Activated gamma-delta T cell (primary cell): Measurements from ENCODE around the gene RAF1.

Experiments
- DNase-seq: peaks from one replicate; lab custom pipeline; 2025; lab: John Stamatoyannopoulos, UW

RAF1 gene

DNA sequence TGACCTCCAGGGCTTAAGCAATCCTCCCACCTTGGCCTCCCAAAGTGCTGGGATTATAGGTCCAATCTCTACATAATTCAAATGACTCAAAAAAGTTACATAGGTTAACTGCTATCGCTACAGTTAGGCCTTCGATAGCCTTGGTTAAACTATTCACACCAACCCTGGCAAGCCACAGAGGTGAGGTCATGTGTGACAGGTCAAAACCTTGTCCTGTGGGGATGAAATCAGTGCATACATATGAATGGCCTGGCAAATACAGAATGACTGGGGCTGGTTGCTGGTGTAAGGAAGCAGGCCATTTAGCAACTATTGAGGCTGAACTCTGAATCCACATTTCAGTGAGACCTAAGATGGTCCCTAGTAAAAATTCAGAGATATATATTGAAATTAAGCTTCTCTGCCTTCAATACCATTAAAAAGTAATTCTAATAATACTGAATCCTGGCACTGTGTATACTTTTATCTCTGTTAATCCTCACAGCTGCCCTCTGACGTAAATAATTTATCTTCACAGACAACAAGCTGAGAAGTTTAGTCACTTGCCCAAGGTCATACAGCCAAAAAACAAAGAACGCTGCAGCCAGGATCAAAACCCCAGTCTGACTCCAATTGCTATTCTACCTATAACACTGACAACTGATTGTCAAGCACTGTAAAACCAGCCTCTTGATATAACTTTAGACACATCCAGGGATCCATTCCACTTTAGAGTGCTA, 71.8 kb downstream of the RAF1 start:
- DNase-seq, result no peak

DNA sequence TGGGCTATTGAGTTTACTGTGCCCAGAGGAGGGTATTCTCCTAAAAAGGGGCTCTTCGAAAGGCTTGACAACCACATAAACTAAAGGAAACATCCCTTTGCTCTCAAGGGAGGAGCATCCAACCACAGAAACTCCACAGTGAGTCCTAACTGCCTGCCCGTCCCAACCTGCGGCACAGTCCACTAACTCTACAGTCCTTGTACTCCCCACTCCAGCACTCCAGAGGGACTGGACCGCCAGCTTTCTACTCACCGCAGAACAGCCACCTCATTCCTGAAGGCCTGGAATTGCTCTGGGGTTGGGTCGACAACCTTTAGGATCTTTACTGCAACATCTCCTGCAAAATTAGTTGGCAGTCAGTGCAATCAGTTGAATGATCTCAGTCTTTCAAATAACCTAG, 72.5 kb downstream of the RAF1 start:
- DNase-seq, result no peak

DNA sequence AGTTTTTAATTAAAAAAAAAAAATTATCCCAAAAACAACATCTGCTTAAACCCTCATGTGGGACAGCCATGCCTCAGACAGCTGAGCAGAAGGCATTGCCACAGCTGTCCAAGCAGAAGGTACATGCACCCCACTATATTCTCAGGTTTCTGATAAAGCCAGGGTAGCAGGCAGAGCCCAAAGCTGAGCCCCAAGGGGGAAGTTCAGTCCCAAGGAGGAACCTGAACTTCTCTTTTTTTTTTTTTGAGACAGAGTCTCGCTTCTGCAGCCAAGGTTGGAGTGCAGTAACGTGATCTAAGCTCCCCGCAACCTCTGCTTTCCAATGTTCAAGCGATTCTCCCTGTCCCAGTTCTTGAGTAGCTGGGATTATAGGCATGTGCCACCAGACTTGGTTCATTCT, 73.8 kb downstream of the RAF1 start:
- no peak for DNase-seq

DNA sequence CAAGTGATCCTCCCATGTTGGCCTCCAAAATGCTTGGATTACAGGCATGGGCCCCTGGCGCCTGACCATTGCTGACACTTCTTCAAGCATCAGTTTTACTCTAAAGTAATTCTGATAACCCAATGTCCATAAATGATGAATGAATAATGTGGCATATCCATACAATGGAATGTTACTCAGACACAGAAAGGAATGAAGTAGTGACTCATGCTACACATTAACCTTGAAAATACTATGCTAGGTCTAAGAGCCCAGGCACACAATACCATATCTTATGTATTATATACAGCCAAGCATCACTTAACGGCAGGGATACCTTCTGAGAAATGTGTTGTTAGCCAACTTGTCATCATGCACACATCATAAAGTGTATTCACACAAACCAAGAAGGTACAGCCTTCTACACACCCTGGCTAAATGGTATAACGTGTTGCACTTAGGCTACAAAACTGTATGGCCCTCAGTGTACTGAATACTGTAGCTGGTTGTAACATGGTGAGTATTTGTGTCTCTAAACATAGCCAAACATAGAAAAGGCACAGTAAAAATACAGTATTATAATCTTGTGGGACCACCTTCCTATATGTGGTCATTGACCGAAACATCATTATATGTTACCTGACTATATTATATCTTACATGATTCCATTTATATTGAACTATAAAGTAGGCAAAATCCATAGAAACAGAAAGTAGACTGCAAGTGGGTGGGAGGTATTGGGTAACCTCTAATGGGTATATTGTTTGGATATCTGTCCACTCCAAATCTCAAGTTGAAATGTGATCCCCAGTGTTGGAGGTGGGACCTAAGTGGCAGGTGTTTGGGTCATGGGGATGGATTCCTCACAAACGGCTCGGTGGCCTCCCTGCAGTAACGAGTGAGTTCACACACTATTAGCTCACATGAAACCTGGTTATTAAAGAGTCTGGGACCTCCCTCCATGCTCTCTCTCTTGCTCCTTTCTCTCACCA, 75.6 kb downstream of the RAF1 start:
- DNase-seq, result no peak

DNA sequence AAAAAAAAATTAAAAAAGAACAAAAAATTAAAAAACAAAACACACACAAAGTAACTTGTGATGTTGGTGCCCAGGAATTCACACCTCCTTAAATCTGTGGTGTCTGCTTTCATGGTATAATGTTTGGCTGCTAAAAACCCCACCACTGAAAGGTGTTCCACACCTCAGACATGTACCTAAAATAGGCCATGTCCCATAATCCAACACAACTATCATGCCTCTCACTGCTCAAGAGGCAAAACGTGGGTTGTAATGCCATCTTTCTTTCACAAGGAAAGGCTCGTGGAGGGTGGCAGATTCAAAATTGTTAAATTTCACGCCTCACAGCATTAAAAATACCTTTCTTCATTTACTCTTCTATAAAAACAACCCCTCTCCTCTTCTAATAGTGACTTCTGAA, 77.5 kb downstream of the RAF1 start:
- DNase-seq, result no peak

DNA sequence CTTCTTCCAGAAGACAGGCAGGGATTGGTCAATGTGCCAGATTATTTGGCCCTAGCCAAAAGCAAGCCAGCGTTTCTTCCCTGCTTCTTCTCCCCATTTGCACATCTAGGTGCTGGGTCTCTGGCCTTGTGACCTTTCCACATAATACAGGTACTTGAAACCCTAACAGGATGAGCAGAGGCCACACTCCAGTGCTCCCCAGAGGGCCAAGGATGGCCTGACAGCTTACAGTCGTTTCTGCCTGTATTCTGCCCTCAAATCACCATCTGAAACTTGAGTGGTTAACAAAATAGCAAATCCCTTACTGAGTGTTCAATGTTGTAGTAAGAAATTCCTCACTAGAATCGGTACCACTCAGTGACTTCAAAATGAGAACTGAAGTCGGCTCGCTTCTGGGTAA, 77.9 kb downstream of the RAF1 start:
- no peak for DNase-seq

DNA sequence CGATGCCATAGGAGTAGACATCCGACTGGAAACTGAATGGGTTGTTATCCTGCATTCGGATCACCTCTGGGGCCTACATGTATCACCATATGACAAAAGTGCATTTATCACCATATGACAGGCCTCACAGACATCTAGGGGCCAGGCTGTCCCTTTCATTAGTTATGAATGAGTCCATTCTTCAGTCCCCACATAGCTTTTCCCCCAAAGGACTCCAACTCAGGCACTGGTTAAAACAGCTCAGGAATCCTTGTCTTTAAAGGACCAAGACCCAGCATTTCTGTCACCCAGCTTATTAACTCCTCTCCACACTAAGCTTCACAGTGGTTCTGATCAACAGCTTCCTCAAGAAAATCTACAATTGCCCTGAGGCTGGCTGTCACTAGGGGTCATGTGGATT, 78.7 kb downstream of the RAF1 start:
- DNase-seq, result no peak

DNA sequence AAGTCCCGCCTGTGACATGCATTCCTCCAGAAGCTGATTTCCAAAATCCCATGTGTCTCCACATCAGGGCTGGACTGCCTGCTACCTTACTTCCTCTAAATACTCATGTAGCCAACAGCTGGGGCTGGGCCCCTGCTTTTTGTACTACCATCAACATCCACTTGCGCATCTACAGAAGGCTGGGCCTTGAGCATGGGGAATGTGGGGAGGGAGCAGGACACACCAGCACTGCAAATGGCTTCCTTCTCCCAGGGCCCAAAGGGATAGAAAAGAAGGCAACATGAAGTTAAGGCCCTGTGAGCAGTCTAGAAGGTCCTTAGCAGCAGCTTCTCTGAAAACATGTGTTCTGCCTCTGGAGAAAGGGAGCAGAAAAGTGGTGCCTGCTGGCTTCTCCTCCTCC, 79.8 kb downstream of the RAF1 start:
- DNase-seq, result no peak

DNA sequence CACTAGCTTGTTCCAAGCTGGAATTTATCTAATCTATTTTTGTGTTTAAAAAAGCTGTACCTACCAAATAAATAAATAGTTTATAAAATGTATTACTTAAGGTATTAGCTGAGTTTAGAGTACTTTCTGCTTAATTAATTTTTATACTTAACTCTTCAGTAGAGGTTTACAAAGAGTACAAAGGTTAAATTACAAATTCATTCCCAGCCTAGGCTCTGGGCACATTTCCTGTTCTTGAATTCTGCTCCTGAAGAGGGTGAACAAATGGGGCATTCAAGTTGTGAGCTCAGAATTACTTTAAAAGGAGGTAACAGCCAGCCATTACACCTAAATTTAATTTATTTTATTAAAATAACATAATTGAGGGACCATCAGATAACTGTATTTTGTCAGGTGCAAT, 80.6 kb downstream of the RAF1 start:
- no peak for DNase-seq

DNA sequence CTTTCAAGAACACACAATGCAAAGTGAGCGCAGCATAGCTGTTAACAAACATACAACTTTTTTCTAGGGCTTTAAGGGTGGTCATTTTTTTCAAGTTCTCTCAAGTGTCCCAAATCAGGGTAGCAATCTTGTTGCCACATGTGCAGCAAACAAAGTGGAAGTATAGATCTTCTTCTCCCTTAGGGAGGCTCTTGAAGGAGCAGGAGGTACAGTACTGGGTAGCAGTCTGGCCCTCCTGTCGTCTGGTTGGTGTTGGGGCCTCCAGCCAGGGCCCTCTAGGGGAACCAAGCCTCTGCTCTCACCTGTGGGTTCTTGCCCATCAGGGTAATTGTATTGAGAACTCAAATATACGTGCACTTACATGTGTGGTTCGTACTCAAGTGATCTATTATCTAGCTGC, 81.2 kb downstream of the RAF1 start:
- no peak for DNase-seq

DNA sequence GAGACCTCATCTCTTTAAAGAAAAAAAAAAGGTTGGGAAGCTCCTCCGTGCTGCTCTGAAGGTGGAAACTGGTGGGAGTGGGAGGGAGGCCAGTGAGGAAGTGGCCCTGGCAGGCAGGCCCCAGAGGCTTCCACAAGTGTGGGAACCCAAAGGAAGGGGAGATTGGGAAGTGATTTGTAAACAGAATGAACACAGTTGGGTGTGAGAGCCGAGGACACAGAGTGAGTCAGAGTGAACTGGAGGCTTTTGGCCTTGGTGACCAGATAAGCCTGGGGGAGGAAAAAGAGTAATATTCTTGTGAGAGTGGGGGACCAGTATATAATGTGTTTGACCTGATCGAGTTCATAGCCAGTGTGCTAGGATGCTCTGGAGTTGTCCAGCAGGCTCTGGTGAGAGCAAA, 84.0 kb downstream of the RAF1 start:
- DNase-seq, result no peak

DNA sequence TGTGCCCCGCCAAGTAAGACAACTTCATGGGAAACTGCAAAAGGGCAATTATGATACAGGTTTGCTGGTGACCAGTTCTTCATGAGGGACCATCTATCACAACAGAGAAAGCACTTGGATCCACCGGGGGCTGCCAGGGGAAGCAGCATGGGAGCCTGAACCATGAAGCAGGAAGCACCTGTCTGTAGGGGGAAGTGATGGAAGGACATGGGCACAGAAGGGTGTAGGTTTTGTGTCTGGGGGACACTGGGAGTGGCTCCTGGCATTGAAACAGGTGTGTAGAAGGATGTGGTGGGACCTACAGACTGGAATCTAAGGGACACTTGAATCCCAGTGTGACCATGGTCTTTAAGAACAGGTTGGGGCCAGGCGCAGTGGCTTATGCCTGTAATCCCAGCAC, 84.5 kb downstream of the RAF1 start:
- DNase-seq, result no peak

DNA sequence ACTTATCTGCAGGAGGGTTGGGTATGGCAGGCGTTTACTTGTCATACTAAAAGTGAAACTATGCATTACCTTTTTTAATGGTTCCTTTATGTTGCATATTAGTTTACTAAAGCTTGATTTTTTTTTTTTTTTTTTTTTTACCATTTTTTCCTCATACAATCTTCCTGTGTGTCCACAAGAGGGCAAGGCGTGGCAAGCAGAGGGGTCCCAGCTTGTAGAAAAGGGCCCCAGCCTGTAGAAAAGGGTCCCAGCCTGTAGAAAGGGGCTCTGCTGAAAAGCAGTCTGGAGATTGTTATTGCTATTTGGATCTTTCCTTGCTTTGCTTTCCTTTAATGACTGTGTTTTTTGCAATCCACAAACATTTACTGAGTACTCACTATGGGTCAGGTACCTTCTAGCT, 85.2 kb downstream of the RAF1 start:
- no peak for DNase-seq

DNA sequence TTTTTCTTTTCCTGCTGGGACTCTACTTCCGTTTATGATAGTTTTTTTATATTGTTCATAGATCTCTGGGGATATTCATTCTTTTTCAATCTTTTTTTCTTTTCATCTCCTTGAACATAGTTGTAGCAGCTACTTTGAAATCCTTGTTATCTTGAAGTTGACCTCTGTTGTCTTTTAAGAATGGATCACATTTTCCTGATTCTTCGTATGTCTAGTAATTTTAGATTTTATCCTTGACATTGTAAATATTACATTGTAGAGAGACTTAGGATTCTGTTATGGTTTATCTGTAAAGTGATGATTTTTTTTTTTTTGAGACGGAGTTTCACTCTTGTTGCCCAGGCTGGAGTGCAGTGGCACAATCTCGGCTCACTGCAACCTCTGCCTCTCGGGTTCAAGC, 86.5 kb downstream of the RAF1 start:
- no peak for DNase-seq

DNA sequence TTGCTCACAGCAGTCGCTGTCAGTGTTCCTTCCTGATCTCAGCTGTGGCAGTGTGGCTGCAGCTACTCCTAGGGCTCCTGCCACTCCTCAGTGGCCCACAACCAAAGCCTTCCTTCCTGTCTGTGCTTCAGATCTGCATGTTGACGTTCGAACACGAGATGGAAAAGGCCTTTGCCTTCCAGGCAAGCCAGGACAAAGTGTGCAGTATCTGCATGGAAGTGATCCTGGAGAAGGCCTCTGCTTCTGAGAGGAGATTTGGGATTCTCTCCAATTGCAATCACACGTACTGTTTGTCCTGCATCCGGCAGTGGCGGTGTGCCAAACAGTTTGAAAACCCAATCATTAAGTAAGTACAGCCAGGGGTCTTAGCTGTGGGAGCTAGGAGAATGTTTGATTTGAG, 89.3 kb downstream of the RAF1 start:
- no peak for DNase-seq

DNA sequence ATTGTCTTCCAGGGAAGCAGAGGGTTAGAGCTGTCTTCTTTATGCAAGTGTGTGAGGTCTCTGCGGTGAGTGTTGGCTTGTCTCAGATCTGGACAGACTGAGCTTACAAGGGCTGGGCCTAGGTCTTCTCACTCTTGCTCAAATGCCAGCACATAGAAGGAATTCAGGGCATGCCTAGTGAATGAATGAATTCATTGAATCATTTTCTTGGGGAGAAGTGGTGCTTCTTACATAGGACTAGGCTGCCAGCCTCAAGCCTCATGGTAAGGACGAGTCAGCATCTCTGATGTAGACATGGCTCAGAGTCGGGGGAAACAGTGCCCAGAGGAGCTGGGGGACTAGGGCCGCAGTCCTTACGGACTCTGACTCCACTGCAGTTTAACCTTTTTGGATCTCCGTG, 89.8 kb downstream of the RAF1 start:
- DNase-seq, result no peak

DNA sequence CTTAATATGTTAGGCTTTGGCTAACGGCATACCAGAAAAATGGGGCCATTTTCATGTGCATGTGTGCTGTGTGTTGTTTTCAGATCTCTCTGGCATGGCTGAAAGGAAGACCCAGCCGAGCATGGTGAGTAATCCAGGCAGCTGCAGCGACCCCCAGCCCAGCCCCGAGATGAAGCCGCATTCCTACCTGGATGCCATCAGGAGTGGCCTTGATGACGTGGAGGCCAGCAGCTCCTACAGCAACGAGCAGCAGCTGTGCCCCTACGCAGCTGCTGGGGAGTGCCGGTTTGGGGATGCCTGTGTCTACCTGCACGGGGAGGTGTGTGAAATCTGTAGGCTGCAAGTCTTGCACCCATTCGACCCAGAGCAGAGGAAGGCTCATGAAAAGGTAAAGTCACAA, 91.9 kb downstream of the RAF1 start:
- DNase-seq, result no peak

DNA sequence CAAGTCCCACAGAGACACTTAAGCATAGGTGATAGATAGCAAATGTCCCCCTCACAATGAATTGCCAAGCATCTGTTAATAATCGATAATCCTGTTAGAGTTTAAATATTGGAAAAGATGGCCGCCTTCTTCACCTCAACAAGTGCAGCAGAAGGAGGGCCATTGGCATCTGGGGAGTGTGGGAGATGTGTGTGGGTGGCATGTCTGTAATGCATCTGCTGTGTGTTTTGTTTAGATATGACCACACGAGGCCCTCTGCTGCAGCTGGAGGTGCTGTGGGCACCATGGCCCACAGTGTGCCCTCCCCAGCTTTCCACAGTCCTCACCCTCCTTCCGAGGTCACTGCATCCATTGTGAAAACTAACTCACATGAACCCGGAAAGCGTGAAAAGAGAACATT, 94.1 kb downstream of the RAF1 start:
- DNase-seq, result no peak

DNA sequence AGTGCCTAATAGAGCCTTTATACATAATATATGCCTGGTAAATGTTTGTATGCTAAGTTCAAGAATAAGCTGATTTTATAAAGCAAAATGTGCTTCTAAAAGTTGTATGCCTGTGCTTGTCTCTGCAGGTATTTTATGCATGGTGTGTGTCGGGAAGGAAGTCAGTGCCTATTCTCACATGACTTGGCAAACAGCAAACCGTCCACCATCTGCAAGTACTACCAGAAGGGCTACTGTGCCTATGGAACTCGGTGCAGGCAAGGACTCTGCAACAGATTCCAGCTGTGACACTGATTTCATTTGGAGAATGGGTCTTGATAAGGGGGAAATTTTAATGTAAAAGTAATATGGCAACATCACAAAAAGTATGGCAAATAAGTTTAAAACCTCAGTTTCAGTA, 95.2 kb downstream of the RAF1 start:
- DNase-seq, result no peak

DNA sequence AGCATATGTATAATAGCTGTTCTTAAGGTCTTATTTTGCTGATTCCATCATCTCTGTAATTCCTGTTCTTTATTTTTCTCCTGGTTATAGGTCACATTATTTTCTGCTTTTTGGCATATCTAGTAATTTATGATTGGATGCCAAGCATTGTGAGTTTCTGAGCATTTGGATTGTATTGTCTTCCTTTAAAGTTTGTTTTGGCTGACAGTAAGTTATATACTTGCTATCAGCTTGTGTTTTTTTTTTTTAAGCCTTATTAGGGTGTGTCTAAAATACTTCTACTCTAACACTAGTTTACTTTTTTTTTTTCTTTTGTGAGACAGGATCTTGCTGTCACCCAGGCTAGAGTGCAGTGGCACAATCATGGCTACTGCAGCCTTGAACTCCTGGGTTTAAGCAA, 96.9 kb downstream of the RAF1 start:
- no peak for DNase-seq

DNA sequence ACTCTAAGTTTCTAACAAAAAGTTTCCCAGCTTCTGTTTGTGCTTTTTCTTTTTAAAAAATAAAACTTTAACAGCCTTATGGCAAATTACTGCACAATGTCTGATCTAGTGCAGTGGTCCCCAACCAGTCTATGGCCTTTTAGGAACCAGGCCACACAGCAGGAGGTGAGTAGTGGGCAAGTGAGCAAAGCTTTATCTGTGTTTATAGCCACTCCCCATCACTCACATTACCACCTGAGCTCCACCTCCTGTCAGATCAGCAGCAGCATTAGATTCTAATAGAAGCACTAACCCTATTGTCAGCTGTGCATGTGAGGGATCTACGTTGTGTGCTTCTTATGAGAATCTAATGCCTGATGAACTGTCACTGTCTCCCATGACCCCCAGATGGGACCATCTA, 101.5 kb downstream of the RAF1 start:
- DNase-seq, result no peak

DNA sequence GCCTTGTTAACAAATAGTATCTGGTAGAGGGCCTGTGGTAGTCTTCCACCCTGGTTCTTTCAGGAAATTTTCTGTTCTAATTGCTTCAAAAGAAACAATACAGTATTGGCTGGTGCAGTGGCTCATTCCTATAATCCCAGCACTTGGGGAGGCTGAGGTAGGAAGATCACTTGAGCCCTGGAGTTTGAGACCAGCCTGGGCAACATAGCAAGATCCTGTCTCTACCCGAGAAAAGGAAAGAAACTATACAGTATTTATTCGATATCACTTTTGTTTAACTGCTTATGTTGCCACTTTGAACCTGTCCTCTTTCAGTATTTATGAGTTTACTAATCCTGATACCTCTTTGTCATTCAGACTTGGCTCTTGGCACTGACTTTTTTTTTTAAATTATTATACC, 102.5 kb downstream of the RAF1 start:
- no peak for DNase-seq

DNA sequence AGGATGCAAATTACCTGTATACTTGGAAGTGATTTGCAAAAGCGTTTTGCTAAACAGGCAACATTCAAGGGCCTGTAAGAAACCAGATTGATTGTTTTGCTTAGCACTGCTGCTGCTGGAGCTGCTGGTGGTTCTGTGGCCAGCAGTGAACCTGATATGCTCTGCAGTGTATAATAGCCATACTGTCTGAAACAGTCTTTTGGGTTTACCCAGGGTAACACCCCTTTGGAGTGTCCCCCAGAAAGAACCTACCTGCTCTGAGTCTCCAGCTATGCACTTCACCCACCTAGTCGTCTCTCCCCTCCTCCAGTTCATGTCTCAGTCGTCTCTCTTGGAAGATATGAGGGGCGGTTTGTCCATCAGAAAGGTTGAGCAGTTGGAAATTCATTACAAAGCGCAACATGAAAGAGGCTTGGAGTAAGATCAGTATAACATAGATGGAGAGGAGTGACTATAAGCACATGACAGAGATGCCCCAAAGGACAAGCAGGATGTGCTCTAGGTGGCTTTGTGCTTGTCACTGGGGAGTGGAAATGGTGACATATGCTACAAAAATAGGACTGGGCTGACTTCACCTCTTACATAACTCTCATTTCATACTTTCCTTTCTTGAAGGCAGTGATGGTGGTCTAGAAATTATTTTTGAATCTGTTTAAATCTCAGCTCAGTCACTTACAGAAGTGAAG, 103.3 kb downstream of the RAF1 start:
- DNase-seq, result no peak
